SH-SY5Y (cell line): Measurements from ENCODE around the gene LRFN2.

ENCODE experiments used
- GATA2 ChIP-seq: IDR thresholded peaks from 2 replicates; pipeline ENCODE4 v1.6.1; 2011; ENCODE audit warnings: mild to moderate bottlenecking, low read depth, low read length
- GATA3 ChIP-seq: IDR thresholded peaks from 2 replicates; pipeline ENCODE4 v1.6.1; 2011; ENCODE audit warnings: low read depth, mild to moderate bottlenecking, low read length, moderate library complexity

GRCh38 chr6:40476673-40477072, 110.5 kb downstream of the LRFN2 start:
- TF ChIP-seq GATA2 = no peak
- TF ChIP-seq GATA3 = no peak
